ENCODE data around the gene ANKRD11.

- no peak for TF ChIP-seq EP300 (IDR thresholded peaks at IDR 0.05)
- TF ChIP-seq, protein P1, sequence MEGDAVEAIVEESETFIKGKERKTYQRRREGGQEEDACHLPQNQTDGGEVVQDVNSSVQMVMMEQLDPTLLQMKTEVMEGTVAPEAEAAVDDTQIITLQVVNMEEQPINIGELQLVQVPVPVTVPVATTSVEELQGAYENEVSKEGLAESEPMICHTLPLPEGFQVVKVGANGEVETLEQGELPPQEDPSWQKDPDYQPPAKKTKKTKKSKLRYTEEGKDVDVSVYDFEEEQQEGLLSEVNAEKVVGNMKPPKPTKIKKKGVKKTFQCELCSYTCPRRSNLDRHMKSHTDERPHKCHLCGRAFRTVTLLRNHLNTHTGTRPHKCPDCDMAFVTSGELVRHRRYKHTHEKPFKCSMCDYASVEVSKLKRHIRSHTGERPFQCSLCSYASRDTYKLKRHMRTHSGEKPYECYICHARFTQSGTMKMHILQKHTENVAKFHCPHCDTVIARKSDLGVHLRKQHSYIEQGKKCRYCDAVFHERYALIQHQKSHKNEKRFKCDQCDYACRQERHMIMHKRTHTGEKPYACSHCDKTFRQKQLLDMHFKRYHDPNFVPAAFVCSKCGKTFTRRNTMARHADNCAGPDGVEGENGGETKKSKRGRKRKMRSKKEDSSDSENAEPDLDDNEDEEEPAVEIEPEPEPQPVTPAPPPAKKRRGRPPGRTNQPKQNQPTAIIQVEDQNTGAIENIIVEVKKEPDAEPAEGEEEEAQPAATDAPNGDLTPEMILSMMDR (IDR thresholded peaks at IDR 0.05) = no peak
These were observed 114.7 kb downstream of the ANKRD11 start for GRCh38 chr16:89375686-89376085.
